HEK293T (cell line): ENCODE results near the gene PRKRIP1.

ENCODE experiments used
- CTCF ChIA-PET: fragments of 350-600 bp; formaldehyde crosslinking; extraction: SDS; loops from one replicate; lab custom pipeline; 2021; ENCODE audit warnings: antibody characterized with exemption, inconsistent platforms; lab: Yijun Ruan, JAX
- POLR2A ChIA-PET: fragments of 350-600 bp; formaldehyde crosslinking; extraction: SDS; loops from one replicate; lab custom pipeline; 2020; ENCODE audit warnings: antibody characterized with exemption, inconsistent platforms; lab: Yijun Ruan, JAX
- DNase-seq: peaks from one replicate; pipeline ENCODE4 v3.0.0; 2012; ENCODE audit warnings: mixed read lengths; ENCODE audit errors: extremely low spot score
- ARNT ChIP-seq: fragments of 450-650 bp; IDR thresholded peaks from 2 replicates; pipeline ENCODE4 v1.6.1; 2017; ENCODE audit warnings: mild to moderate bottlenecking
- BHLHE40 ChIP-seq: fragments of 450-650 bp; IDR thresholded peaks from 2 replicates; pipeline ENCODE4 v1.6.1; 2016; ENCODE audit warnings: mild to moderate bottlenecking, moderate library complexity, borderline replicate concordance
- CTBP1 ChIP-seq: fragments of 450-650 bp; IDR thresholded peaks from 2 replicates; pipeline ENCODE4 v1.6.1; 2016; ENCODE audit warnings: borderline replicate concordance
- ELF4 ChIP-seq: fragments of 450-650 bp; IDR thresholded peaks from 2 replicates; pipeline ENCODE4 v1.6.1; 2017; ENCODE audit warnings: antibody characterized with exemption
- FOXA1 ChIP-seq: fragments of 450-650 bp; IDR thresholded peaks from 2 replicates; pipeline ENCODE4 v1.6.1; 2016; ENCODE audit warnings: mild to moderate bottlenecking
- FOXK2 ChIP-seq: fragments of 450-650 bp; IDR thresholded peaks from 2 replicates; pipeline ENCODE4 v1.6.1; 2016; ENCODE audit warnings: mild to moderate bottlenecking
- FOXM1 ChIP-seq: fragments of 450-650 bp; IDR thresholded peaks from 2 replicates; pipeline ENCODE4 v1.6.1; 2017; ENCODE audit warnings: mild to moderate bottlenecking, borderline replicate concordance
- HDGF ChIP-seq: fragments of 450-650 bp; IDR thresholded peaks from 2 replicates; pipeline ENCODE4 v1.6.1; 2017; ENCODE audit warnings: antibody characterized with exemption, borderline replicate concordance
- L3MBTL2 ChIP-seq: fragments of 450-650 bp; conservative IDR thresholded peaks from 2 replicates; pipeline ENCODE4 v1.6.1; 2016; ENCODE audit warnings: mild to moderate bottlenecking
- LEF1 ChIP-seq: fragments of 450-650 bp; IDR thresholded peaks from 2 replicates; pipeline ENCODE4 v1.6.1; 2017; ENCODE audit warnings: mild to moderate bottlenecking, borderline replicate concordance
- NFRKB ChIP-seq: fragments of 450-650 bp; IDR thresholded peaks from 2 replicates; pipeline ENCODE4 v1.6.1; 2016; ENCODE audit warnings: mild to moderate bottlenecking, moderate library complexity
- SP1 ChIP-seq: fragments of 450-650 bp; IDR thresholded peaks from 2 replicates; pipeline ENCODE4 v1.6.1; 2017
- SUZ12 ChIP-seq: fragments of 450-650 bp; IDR thresholded peaks from 2 replicates; pipeline ENCODE4 v1.6.1; 2016; ENCODE audit warnings: mild to moderate bottlenecking
- TARDBP ChIP-seq: fragments of 450-650 bp; IDR thresholded peaks from 2 replicates; pipeline ENCODE4 v1.6.1; 2016
- ZNF384 ChIP-seq: fragments of 450-650 bp; IDR thresholded peaks from 2 replicates; pipeline ENCODE4 v1.6.1; 2016
- TF ChIP-seq, protein P1 (sequence below): fragments of 450-650 bp; IDR thresholded peaks from 2 replicates; pipeline ENCODE4 v1.6.1; 2016

The PRKRIP1 gene

GRCh38 chr7:102416406-102416805, 20.2 kb downstream of the PRKRIP1 start:
- ChIA-PET POLR2A (no interaction called here), CTCF (no interaction called here)
- TF ChIP-seq ELF4, result no peak
- no peak for TF ChIP-seq NFRKB
- no peak for TF ChIP-seq ZNF384
- no peak for TF ChIP-seq FOXK2
- TF ChIP-seq SUZ12, result no peak
- no peak for TF ChIP-seq L3MBTL2
- TF ChIP-seq BHLHE40, result no peak
- TF ChIP-seq FOXA1, result no peak
- no peak for TF ChIP-seq TARDBP
- TF ChIP-seq, protein P1, sequence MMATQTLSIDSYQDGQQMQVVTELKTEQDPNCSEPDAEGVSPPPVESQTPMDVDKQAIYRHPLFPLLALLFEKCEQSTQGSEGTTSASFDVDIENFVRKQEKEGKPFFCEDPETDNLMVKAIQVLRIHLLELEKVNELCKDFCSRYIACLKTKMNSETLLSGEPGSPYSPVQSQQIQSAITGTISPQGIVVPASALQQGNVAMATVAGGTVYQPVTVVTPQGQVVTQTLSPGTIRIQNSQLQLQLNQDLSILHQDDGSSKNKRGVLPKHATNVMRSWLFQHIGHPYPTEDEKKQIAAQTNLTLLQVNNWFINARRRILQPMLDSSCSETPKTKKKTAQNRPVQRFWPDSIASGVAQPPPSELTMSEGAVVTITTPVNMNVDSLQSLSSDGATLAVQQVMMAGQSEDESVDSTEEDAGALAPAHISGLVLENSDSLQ, result no peak
- TF ChIP-seq HDGF, result no peak
- TF ChIP-seq ARNT, result no peak
- no peak for TF ChIP-seq FOXM1
- no peak for TF ChIP-seq SP1
- no peak for TF ChIP-seq LEF1
- TF ChIP-seq CTBP1, result no peak
- no peak for DNase-seq

DNA sequence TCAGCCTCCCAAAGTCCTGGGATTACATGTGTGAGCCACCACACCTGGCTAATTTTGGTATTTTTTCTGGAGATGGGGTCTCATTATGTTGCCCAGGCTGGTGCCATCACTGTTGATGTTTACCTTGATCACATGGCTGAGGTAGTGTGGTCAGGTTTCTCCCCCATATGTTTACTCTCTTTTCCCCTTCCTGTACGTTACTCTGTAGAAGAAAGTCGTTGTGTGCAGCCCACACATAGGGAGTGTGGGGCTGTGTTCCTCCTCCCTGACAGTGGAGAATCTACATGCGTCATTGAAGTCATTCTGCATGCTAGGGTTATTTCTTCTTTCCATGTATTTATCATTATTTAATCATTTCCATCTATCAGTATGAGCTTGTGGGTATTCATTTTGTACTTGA, 20.9 kb downstream of the PRKRIP1 start:
- ChIA-PET POLR2A (no interaction called here), CTCF (no interaction called here)
- no peak for TF ChIP-seq L3MBTL2
- no peak for TF ChIP-seq FOXM1
- no peak for TF ChIP-seq CTBP1
- no peak for DNase-seq

- DNase-seq, result no peak
- POLR2A ChIA-PET, result no interaction called here
- CTCF ChIA-PET, result no interaction called here
- TF ChIP-seq ZNF384, result no peak
- no peak for TF ChIP-seq LEF1
- TF ChIP-seq L3MBTL2, result no peak
These were observed 22.4 kb downstream of the PRKRIP1 start for GRCh38 chr7:102418592-102418991.

DNA sequence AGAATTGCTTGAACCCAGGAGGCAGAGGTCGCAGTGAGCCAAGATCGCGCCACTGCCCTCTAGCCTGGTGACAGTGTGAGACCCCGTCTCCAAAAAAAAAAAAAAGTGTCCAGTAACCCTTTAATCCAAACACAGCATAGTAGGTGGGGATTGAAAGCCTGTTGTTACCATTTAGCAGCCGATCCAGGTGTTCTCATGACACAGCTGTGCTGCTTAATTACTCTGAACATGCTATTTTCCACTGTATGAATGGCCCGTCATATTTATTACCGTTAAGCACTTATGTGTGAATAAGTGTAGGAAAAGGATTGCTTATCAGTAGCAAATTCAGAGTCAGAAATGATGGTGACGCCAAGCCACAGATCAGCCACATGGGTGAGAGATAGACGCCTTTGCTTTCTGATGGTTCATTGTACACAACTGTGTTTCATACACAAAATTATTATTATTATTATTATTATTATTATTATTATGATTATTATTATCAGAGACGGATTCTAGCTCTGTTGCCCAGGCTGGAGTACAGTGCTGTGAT, 25.6 kb downstream of the PRKRIP1 start:
- ChIA-PET CTCF (no interaction called here), POLR2A (no interaction called here)
- no peak for TF ChIP-seq LEF1
- TF ChIP-seq ZNF384, result no peak
- no peak for TF ChIP-seq BHLHE40
- no peak for DNase-seq

DNA sequence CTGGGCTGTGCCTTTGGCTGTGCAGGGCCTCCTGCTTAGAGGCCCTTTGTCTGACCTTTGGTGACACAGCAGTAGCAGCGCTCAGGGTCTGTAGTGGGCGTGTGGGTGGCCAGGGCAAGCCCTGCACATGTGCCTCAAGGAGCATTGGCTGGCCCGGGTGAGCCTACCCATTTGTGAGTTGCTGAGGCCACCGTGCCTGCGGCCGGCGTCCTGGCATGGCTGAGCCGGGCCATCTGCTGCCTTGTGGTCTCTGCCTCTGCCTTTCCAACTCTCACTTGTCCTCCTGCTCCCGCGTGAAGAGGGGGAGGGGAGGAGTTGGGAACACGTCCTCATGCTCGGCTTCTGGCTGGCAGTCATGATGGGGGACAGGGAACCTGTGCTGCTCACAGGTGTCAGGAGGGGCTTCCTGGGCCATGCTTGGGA, 28.0 kb downstream of the PRKRIP1 start:
- no peak for TF ChIP-seq FOXA1
- TF ChIP-seq NFRKB, result no peak
- no peak for TF ChIP-seq SP1
- TF ChIP-seq SUZ12, result no peak
- TF ChIP-seq L3MBTL2, result no peak
- TF ChIP-seq ELF4, result no peak
- TF ChIP-seq FOXK2, result no peak
- TF ChIP-seq CTBP1, result no peak
- TF ChIP-seq TARDBP, result no peak
- no peak for TF ChIP-seq HDGF
- TF ChIP-seq LEF1, result no peak
- no peak for TF ChIP-seq ARNT
- TF ChIP-seq ZNF384, result no peak
- no peak for TF ChIP-seq FOXM1
- no peak for DNase-seq
- POLR2A ChIA-PET, result no interaction called here
- CTCF ChIA-PET, result no interaction called here

- DNase-seq, result no peak
- TF ChIP-seq L3MBTL2, result no peak
- TF ChIP-seq FOXM1, result no peak
- no peak for TF ChIP-seq CTBP1
- no peak for TF ChIP-seq FOXK2
- TF ChIP-seq NFRKB, result no peak
- TF ChIP-seq BHLHE40, result no peak
- TF ChIP-seq FOXA1, result no peak
- no peak for TF ChIP-seq LEF1
- TF ChIP-seq ELF4, result no peak
- TF ChIP-seq SP1, result no peak
- CTCF ChIA-PET, result no interaction called here
- POLR2A ChIA-PET, result no interaction called here
These were observed 28.6 kb downstream of the PRKRIP1 start for GRCh38 chr7:102424787-102425218.

- TF ChIP-seq LEF1 (no peak), CTBP1 (no peak), BHLHE40 (no peak), L3MBTL2 (no peak), SP1 (no peak), FOXM1 (no peak), ARNT (no peak), NFRKB (no peak), HDGF (no peak), FOXK2 (no peak), ZNF384 (no peak), SUZ12 (no peak)
- TF ChIP-seq, protein P1, result no peak
- ChIA-PET CTCF (no interaction called here), POLR2A (no interaction called here)
- DNase-seq, result no peak
These were observed 29.6 kb downstream of the PRKRIP1 start for GRCh38 chr7:102425639-102426267.
